Activated CD8-positive, alpha-beta memory T cell treated with anti-CD3 and anti-CD28 coated beads for 4 hours (primary cell): ENCODE data around the gene KIZ.

Experiments used
- DNase-seq, 2 donors: peaks; one replicate each; pipeline ENCODE4 v3.0.0-alpha.2; 2020; ENCODE audit warnings: low read depth in 2 of 2

Gene KIZ

GRCh38 chr20:21105429-21106170, 20.3 kb upstream of the KIZ start:
- DNase-seq = no peak

GRCh38 chr20:21106171-21107017, 19.5 kb upstream of the KIZ start, which contains the start of gene LINC00237:
TSS of gene LINC00237 (minus strand) at chr20:21106358.
- DNase-seq = no peak

GRCh38 chr20:21109144-21109543, 16.7 kb upstream of the KIZ start:
- DNase-seq = no peak

DNA sequence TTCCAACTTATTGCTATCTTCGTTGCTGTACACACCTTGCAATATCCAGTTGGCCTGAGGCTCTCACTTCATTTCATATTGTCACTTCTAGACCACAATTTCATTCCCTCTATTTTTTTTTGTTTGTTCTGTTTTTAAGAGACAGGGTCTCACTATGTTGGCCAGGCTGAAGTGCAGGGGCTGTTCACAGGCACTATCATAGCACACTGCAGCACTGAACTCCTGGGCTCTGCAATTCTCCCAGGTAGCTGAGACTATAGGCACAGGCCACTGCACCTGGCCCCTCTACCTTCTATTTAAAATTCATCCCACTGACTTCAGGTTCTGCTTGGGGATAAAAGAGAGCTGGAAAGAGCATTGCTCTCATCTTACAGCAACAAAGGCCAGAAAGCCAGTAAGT, 15.1 kb upstream of the KIZ start:
- DNase-seq = no peak

DNA sequence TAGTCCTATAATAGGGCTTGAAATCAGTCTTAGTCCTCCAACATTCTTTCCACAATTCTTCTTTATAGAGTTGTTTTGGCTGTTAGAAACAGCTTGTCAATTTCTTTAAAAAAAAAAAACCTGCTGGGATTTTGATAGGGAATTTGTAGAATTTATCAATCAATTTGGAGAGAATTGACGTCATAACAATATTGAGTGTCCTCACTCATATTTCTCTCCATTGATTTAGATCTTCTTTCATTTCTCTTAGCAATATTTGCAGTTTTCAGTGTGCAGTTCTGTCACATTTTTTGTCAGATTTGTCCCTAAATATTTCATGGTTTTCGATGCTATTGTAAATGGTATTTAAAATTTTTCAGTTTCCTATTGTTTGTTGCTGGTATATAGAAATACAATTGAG, 14.5 kb upstream of the KIZ start:
- DNase-seq = no peak

GRCh38 chr20:21113697-21114096, 12.2 kb upstream of the KIZ start:
- DNase-seq = no peak

- no peak for DNase-seq
Measured at GRCh38 chr20:21114584-21114983, 11.3 kb upstream of the KIZ start.

DNA sequence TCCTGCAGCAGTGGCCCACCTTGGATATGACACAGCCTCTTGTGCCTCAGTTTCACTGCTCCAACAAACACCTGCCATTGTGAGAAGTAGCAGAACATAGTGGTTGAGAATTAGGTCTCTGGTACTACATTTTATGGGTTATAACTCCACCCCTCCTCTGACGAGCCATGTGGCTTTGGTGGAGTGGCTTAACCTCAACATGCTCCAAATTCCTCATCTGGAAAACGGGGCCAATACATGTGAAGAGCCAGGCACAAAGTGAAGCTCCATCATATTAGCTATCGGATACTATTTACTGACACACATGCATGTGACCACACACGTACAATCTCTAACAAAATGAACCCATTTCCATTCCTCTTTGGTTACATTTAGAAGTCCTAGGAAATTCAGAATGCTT, 8.4 kb upstream of the KIZ start:
- no peak for DNase-seq

GRCh38 chr20:21118138-21118537, 7.7 kb upstream of the KIZ start:
- no peak for DNase-seq

DNA sequence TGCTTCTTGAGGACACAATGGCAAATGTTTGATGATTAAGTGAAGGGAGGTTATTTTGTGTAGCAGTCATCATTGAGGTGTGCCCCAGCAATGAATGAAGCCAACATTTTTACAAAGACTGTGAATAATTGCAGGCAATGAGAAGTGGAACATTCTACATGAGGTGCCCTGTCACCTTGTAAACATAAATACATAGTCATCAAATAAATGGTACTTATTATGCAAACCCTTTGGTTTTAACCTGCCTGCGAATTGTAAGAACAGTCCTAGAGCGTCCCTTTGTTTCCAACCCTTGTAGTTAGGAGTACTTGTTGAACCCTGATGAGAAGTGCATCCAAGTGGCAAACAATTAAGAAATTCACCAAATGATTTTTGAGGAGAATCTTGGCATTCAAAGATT, 7.1 kb upstream of the KIZ start:
- DNase-seq = no peak

GRCh38 chr20:21124190-21124589, 1.7 kb upstream of the KIZ start:
- DNase-seq = no peak

- no peak for DNase-seq
Measured at GRCh38 chr20:21125072-21125848, 622 bp upstream of the KIZ start.

DNA sequence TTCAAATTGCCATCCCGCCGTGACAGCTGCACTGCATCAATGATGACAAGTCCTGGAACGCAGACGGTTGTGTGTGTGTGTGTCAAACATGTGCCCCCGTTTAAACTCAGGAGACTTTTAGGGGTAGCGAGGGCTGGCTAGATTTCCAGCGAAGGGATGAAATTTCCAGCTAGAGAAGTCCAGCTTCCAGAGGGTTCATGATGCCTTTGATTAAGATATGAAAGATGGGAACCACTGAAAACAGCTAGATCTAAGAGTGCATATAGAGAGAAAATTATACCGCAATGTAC, 644 bp downstream of the KIZ start:
- DNase-seq = no peak

GRCh38 chr20:21127201-21127981, 1.5 kb downstream of the KIZ start:
- no peak for DNase-seq

DNA sequence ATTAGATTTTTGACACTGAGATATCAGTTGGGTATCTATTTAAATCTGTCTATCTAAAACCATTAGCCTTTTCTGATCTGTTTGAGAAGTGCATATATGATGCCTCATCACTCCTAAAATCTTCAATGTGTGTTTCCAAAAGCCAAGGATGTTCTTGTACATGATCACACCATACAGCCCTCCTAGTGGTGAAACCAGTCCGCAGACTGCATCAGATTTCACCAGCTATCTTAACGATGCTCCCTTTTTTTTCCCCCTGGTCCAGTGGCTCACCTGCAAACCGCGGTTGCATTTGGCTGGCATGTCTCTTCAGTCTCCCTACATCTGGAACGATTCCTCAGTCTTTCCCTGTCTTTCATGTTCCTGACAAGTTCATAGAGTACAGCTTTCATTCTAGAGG, 4.0 kb downstream of the KIZ start:
- no peak for DNase-seq

GRCh38 chr20:21133404-21133803, 7.5 kb downstream of the KIZ start:
- DNase-seq = no peak

DNA sequence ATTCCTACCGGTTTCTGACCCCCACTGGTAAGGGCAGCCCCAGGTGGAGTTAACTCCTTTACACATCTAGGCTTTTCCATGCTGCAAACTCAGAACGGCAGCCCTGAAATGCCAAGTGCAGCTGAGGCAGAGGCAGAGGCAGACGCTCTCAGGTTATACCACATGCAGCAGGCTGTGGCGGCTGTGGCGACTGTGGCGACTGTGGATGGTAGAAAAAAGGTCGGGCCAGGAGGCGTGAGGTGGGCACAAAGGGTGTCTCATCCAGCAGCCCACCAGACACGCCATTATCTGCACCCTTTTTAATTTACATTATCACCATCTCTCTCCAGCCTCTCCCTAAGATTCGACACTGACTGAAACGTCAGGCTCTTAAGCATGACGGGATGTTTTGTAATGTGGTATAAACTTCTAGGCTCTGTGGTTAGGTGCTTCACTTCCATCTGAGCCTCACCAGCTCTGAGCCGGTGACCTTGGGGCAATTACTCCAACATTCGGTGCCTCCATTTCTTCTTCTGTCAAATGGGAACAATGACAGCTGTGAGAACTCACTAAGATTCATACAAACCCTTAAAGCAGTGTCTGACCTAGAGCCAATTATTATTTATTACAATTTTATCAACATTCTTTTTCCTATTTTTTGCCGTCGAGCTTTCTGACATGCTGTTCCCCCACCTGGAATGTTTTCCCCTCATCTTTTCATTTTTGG, 8.2 kb downstream of the KIZ start:
- no peak for DNase-seq

- no peak for DNase-seq
Measured at GRCh38 chr20:21134883-21135493, 9.1 kb downstream of the KIZ start.

DNA sequence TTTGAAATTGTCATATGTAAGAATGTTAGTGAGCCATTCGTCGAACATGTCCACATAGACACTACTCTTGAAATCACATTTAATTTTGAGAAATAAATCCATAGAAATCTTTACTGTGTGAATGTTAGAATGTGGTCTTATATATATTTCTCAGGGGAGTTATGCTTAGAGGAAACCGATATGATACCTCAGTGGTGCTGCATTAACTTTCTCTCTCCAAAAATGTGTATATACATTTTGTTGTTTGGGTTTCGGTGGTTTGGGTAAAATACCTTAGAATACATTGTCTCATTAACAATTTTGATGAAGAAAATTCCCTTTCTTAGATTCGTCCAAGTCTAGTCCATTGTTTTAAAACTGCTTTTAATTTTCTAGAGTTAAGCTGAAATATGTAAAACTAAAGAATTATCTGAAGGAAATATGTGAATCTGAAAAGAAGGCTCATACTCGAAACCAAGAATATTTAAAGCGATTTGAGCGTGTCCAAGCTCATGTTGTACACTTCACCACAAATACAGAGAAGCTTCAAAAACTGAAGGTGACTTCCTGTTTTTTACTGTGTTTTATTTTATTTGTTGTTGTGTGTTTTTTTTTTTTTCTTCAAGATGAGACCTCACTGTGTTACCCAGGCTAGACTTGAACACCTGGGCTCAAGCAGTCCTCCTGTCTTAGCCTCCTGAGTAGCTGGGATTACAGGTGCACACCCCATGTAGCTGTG, 10.3 kb downstream of the KIZ start:
- DNase-seq = no peak

GRCh38 chr20:21137078-21137477, 11.2 kb downstream of the KIZ start:
- no peak for DNase-seq
